Brain pericyte (primary cell): ENCODE measurements around the gene CPNE8.
"Not testable (repeated sequence)": the region's sequence is repeated elsewhere in the genome, so short reads cannot be mapped to it uniquely, and the experiment has no call there.

Experiments
- DNase-seq: peaks from one replicate; pipeline ENCODE4 v3.0.0-alpha.2; 2012; ENCODE audit warnings: low read depth, low spot score

Gene CPNE8

DNA sequence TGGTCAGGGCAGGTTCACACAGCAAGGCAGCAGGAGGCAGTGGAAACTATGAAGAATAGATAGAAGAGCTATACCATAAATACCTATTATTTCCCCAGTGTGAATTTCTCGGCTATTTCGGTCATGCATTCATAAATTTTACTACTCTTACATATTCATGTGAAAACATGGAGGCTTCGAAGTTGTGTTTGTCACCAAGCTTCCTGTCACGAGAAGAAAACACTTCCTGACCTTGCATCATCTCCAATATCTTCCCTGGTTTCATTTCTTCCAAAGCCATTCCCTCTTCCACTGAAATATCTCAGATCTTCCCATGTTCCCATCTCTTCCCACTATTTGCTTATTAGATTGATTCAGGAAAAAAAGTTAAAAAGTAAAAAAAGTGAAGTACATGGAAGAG lies 80.4 kb downstream of the CPNE8 start:
- no peak for DNase-seq

DNA sequence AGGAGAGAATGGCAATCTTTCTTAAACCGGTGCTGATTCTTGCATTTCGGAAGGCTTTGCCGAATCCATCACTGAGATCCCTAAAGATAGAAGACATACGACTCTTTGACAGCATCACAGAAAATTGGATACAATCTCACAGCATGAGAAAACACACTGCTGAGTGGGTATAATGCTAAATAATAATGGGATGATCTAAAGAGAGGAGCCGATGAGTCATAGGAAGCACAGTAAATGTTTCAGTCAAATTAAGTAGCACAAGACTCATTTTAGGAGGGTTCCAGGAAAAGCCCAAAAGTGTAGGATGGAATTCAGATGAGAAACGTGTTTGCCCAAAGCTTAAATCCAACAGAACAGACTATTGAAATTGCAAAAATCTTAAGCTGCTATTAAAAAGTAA lies 81.7 kb downstream of the CPNE8 start:
- DNase-seq: no peak

GRCh38 chr12:38823314-38823713 lies 82.1 kb downstream of the CPNE8 start:
- DNase-seq: no peak

DNA sequence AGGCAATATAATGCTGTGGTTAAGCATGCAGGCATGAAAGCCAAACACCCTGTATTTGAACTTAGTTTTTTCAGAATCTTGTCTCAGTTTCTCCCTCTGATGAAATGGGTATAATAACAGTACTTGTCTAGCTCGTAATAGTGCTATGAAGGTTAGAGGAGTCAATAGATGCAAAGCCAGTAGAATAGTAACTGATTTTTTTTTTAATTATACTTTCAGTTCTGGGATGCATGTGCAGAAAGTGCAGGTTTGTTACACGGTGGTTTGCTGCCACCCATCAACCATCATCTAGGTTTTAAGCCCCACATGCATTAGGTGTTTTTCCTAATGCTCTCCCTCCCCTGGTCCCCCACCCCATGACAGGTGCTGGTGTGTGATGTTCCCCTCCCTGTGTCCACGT lies 87.4 kb downstream of the CPNE8 start:
- no peak for DNase-seq

- no peak for DNase-seq
Observed at GRCh38 chr12:38813923-38814322, 91.5 kb downstream of the CPNE8 start.

GRCh38 chr12:38811814-38812356 lies 93.5 kb downstream of the CPNE8 start:
- no peak for DNase-seq

GRCh38 chr12:38809832-38810231 lies 95.6 kb downstream of the CPNE8 start:
- no peak for DNase-seq

GRCh38 chr12:38788106-38788505 lies 117.3 kb downstream of the CPNE8 start:
- DNase-seq: no peak

DNA sequence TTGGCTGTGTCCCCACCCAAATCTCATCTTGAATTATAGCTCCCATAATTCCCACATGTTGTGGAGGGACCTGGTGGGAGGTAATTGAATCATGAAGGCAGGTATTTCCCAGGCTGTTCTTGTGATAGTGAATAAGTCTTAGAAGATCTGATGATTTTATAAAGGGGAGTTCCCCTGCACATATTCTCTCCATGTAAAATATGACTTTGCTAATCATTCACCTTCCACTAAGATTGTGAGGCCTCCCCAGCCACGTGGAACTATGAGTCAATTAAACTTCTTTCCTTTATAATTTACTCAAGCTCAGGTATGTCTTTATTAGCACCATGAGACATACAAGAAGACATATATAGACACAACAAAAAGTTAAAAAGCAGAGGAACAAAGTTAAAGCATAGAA lies 120.0 kb downstream of the CPNE8 start:
- DNase-seq: no peak

DNA sequence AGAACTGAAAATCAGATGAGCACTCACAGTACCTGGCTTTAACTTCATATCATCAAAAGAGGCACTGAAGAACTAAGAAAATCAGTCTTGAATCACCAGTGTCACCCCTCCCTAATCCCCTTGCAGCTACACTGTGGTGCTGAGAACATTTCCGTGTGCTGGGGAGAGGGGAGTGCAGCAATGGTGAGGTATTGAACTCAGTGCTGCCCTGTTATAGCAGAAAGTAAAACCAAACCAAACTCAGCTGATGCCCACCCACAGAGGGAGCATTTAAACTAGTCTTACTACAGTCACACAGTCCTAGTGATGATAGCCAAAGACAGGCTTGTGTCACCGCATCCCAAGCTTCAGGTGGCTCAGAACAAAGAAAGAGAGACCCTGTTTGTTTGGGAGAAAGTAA lies 122.1 kb downstream of the CPNE8 start:
- DNase-seq: no peak

DNA sequence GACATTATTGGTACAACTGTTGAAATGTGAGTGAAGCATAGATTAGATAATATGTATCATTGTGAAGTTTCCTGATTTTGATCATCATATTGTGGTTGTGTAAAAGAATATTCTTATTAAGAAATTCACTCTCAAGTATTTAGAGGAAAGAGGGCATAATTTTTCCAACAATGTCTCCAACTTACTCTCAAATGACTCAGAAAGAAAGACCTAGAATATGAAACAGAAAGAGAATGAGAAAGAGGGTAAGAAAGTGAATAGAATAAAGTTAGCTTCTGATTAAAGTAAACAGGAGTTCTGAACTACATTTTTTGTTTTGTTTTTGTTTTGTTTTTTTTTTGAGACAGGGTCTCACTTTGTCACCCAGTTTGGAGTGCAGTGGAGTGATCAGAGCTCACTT lies 123.0 kb downstream of the CPNE8 start:
- no peak for DNase-seq

DNA sequence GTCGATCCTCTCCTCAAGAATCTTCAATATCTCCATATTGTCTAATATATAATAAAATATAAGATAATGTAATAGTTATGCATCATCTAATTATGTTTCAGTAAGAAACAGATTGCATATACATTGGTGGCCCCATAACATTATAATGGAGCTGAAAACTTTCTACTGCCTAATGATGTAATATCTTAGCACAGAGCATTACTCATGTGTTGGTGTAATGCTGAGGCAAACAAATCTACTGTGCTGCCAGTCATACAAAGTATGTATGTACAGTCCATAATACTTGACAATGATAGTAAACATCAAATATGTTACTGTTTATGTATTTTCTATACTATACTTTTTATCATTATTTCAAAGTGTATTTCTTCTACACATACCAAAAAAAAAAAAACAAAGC lies 128.7 kb downstream of the CPNE8 start:
- DNase-seq: no peak

GRCh38 chr12:38775457-38775856 lies 129.9 kb downstream of the CPNE8 start:
- no peak for DNase-seq

DNA sequence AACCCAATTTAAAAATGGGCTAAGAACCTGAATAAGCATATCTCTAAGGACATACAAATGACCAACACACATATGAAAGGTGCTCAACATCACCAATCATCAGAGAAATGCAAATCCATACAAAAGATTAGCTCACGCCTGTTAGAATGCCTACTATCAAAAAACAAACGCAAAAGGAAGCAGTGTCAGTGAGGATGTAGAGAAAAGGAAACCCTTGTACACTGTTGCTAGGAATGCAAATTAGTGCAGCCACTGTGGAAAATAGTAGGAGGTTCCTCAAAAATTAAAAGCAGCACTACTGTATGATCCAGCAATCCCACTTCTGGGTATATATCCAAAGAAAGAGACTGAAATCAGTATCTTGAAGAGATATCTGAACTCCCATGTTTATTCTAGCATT lies 133.0 kb downstream of the CPNE8 start:
- DNase-seq: no peak

- no peak for DNase-seq
Observed at GRCh38 chr12:38771871-38772270, 133.5 kb downstream of the CPNE8 start.

GRCh38 chr12:38761636-38762342 lies 143.6 kb downstream of the CPNE8 start:
- DNase-seq: no peak

GRCh38 chr12:38761111-38761510 lies 144.3 kb downstream of the CPNE8 start:
- DNase-seq: no peak

- no peak for DNase-seq
Observed at GRCh38 chr12:38759621-38760020, 145.8 kb downstream of the CPNE8 start.

DNA sequence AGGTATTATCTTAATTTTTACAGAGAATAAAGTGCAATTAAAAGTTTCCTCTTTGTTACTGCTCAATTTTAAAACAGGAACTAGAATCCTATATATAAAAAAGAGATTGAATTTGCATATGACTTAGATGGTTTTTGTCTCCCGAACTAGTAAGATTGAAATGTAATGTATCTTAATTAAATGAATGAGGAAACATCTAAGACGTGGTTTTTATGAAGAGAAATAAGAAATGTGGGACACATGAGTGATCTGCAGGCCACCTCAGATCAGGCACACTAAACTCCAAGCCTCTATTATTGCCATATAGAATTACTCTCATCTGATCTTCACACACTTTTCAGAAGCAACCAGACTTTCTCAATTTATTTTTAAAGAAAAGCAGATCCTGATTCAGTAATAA lies 158.6 kb downstream of the CPNE8 start:
- DNase-seq: no peak

- DNase-seq: no peak
Observed at GRCh38 chr12:38745601-38746000, 159.8 kb downstream of the CPNE8 start.

DNA sequence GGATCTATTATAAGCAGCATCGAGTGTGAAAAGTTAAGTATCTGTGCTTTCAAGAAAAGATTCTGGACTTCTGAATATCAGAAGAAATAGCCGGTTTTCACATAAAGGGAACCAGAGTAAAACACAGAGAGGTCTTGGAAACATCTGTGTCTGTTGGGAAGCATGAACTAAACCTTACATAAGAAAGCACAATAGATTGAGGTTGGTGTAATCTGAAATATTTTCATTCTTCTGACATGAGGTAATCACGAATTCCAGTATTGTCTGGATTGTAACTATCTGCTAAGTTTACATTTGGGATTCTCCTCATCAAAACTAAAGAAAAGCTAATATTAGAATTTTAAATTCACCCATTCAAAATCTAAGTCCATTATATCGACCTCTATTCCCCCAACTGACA lies 161.3 kb downstream of the CPNE8 start:
- no peak for DNase-seq

DNA sequence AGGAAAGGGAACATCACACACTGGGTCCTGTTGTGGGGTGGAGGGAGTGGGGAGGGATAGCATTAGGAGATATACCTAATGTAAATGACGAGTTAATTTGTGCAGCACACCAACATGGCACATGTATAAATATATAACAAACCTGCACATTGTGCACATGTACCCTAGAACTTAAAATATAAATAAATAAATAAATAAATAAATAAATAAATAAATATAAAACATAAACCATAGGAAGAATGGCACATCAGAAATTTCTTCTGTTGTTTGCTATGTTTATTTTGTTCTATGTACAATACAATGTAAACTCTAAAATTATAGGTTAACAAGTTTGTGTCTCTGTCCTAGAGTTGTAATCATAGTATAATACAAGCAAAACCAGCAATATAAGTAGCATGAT lies 162.9 kb downstream of the CPNE8 start:
- DNase-seq: not testable (repeated sequence)

DNA sequence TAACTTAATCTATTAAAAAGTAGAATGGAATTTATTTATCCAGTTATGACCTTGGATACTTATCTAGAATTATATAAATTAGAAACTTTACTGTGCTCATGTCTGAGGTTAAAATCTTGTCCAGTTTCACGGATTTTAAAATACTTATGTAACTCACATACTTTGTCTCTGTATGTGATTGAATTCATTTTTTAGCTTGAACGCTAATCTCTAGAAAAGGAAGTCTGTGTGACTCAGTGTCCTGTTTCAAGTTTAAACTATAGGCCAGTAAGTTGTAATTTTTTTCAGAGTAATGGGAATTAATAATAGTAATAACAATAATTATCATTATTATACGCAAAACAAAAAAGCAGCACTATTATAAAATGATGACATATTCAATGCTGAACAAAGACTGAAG lies 168.6 kb downstream of the CPNE8 start:
- DNase-seq: no peak

DNA sequence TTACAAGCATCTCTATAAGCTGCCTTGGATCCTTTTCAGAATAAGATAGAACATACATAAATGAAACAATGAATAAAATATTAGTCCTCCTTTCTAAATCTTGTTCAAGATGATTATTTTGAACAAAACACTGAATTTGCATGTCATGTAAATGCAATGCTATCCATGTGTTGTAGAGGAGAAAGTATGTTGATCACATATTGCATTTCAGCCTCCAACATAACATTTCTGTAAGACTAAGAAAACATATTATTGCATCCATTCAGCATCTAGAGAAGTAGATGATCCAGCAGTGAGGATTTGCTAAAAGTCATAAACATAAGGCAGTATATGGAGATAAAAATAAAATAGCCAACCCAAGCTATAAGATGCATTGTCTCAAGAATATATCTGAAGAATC lies 172.6 kb downstream of the CPNE8 start:
- no peak for DNase-seq
